GM12878 (cell line): ENCODE results near the gene SMIM26. TPM values are rescaled to one million over a fixed set of nuclear protein-coding genes. Genes with fewer than 3 reads are reported as not detected.

Experiments
- ATAC-seq: fragments of 200-7000 bp; cut with Tn5 transposase; 3 replicates; pipeline ENCODE4 v1.9.1; 2020; ENCODE audit warnings: mild to moderate bottlenecking, moderate library complexity
- BruUV-seq: library from RNA; stranded (reverse); fragments of 400-500 nt; replicated peaks from 2 replicates; lab custom pipeline; 2021; lab: Mats Ljungman, UMichigan
- CTCF ChIA-PET: fragments of 300-600 bp; sonication (Branson Sonifier 250); formaldehyde crosslinking; extraction: SDS; loops from one replicate; lab custom pipeline; 2021; ENCODE audit warnings: inconsistent platforms; lab: Yijun Ruan, JAX
- POLR2A ChIA-PET: fragments of 350-600 bp; formaldehyde crosslinking; extraction: SDS; loops from one replicate; lab custom pipeline; 2021; ENCODE audit warnings: inconsistent platforms; lab: Charles Lee
- RAD21 ChIA-PET: fragments of 300-600 bp; sonication (Branson Sonifier 250); formaldehyde crosslinking; loops from one replicate; lab custom pipeline; 2023; ENCODE audit warnings: antibody characterized with exemption; ENCODE audit not compliant: unreplicated experiment; lab: Charles Lee
- SMC1A ChIA-PET: fragments of 300-600 bp; sonication (Branson Sonifier 250); formaldehyde crosslinking; loops from one replicate; lab custom pipeline; 2023; ENCODE audit not compliant: unreplicated experiment, uncharacterized antibody; lab: Charles Lee
- DNase-seq: peaks from one replicate; pipeline ENCODE4 v3.0.0-alpha.2; 2011; ENCODE audit warnings: low read depth, low spot score
- FAIRE-seq: peaks from 3 replicates; lab custom pipeline; 2011; peaks lifted over from hg19 to GRCh38; lab: Jason Lieb, UNC
- H2AFZ ChIP-seq: 2 replicates; pipeline ENCODE4 v1.6.0; 2011; ENCODE audit warnings: low read depth, low read length, control low read depth; ENCODE audit not compliant: control insufficient read depth
- H3K27ac ChIP-seq: 2 replicates; pipeline ENCODE4 v1.5.1; 2011; ENCODE audit warnings: control low read depth; ENCODE audit not compliant: control insufficient read depth, insufficient read depth
- H3K27me3 ChIP-seq, 2 experiments: replicated peaks in 1 of 2; 2 replicates each; pipeline versions ENCODE4 v1.6.0 to v1.6.1; 2011; ENCODE audit warnings: low read length in 1 of 2; ENCODE audit not compliant: control insufficient read depth in 2 of 2, insufficient read depth in 2 of 2
- H3K36me3 ChIP-seq, 2 experiments: 2 replicates each; pipeline ENCODE4 v1.5.1; 2011; ENCODE audit warnings: low read length in 1 of 2; ENCODE audit not compliant: control insufficient read depth in 2 of 2, insufficient read depth in 2 of 2
- H3K4me1 ChIP-seq: 2 replicates; pipeline ENCODE4 v1.6.1; 2011; ENCODE audit warnings: mild to moderate bottlenecking, low read length, moderate library complexity, mixed read lengths; ENCODE audit not compliant: control insufficient read depth, insufficient read depth
- H3K4me2 ChIP-seq: 2 replicates; pipeline ENCODE4 v1.6.0; 2011; ENCODE audit warnings: control low read depth; ENCODE audit not compliant: control insufficient read depth, insufficient read depth
- H3K4me3 ChIP-seq: fragments of 200-600 bp; sonication (generic); 2 replicates; pipeline ENCODE4 v1.5.1; 2016
- H3K79me2 ChIP-seq: 2 replicates; pipeline ENCODE4 v1.6.0; 2011; ENCODE audit warnings: low read length; ENCODE audit not compliant: control insufficient read depth, insufficient read depth
- H3K9ac ChIP-seq: 2 replicates; pipeline ENCODE4 v1.8.0; 2011; ENCODE audit warnings: low read length, control low read depth, mixed read lengths; ENCODE audit not compliant: control insufficient read depth, insufficient read depth
- H3K9me3 ChIP-seq: replicated peaks from 3 replicates; pipeline ENCODE4 v1.5.1; 2011; ENCODE audit warnings: mild to moderate bottlenecking, low read length; ENCODE audit not compliant: control insufficient read depth, insufficient read depth
- H4K20me1 ChIP-seq: 2 replicates; pipeline ENCODE4 v1.6.0; 2011; ENCODE audit not compliant: control insufficient read depth, insufficient read depth
- ATF7 ChIP-seq: fragments of 450-650 bp; IDR thresholded peaks from 2 replicates; pipeline ENCODE4 v1.6.1; 2016; ENCODE audit warnings: low read depth, mild to moderate bottlenecking
- CBX3 ChIP-seq: fragments of 200-600 bp; sonication (generic); IDR thresholded peaks from 2 replicates; pipeline ENCODE4 v1.6.1; 2016; ENCODE audit warnings: low read depth, borderline replicate concordance
- FOXK2 ChIP-seq: fragments of 450-650 bp; IDR thresholded peaks from 2 replicates; pipeline ENCODE4 v1.6.1; 2017; ENCODE audit warnings: mild to moderate bottlenecking, moderate library complexity
- GATAD2B ChIP-seq: fragments of 450-650 bp; conservative IDR thresholded peaks from 2 replicates; pipeline ENCODE4 v1.6.1; 2017; ENCODE audit warnings: low read depth, mild to moderate bottlenecking, moderate library complexity
- KAT2A ChIP-seq: conservative IDR thresholded peaks from 2 replicates; pipeline ENCODE4 v1.6.1; 2011; ENCODE audit warnings: low read depth, low read length; ENCODE audit not compliant: control insufficient read depth
- RELB ChIP-seq: fragments of 450-650 bp; IDR thresholded peaks from 2 replicates; pipeline ENCODE4 v1.6.1; 2017; ENCODE audit warnings: low read depth, mild to moderate bottlenecking, moderate library complexity
- SIN3A ChIP-seq: IDR thresholded peaks from 2 replicates; pipeline ENCODE4 v1.6.1; 2012; ENCODE audit warnings: low read depth, low read length, improper control_type of control experiment
- SRF ChIP-seq, 2 experiments: IDR thresholded peaks; 2 replicates each; pipeline ENCODE4 v1.6.1; 2011; ENCODE audit warnings: low read depth in 2 of 2, low read length in 2 of 2, mild to moderate bottlenecking in 1 of 2, moderate library complexity in 1 of 2
- SUPT20H ChIP-seq: IDR thresholded peaks from 2 replicates; pipeline ENCODE4 v1.6.1; 2011; ENCODE audit warnings: low read depth, mild to moderate bottlenecking, low read length, moderate library complexity, borderline replicate concordance; ENCODE audit not compliant: control insufficient read depth
- TCF12 ChIP-seq: IDR thresholded peaks from 2 replicates; pipeline ENCODE4 v1.6.1; 2011; ENCODE audit warnings: low read depth, mild to moderate bottlenecking, low read length
- TCF7 ChIP-seq: IDR thresholded peaks from 2 replicates; pipeline ENCODE4 v1.6.1; 2014; ENCODE audit warnings: antibody characterized with exemption, borderline replicate concordance
- in situ Hi-C: fragments of 300-500 bp; cut with MboI; formaldehyde crosslinking; loops from 9 replicates; pipeline ENCODE4 v1.14.3; 2018; ENCODE audit warnings: mixed read lengths
- intact Hi-C: fragments of 100-400 bp; cut with micrococcal nuclease; formaldehyde crosslinking; loops from one replicate; pipeline ENCODE4 v1.14.2; 2022; ENCODE audit not compliant: unreplicated experiment
- polyA plus RNA-seq, 11 experiments: library from polyadenylated mRNA; depleted of rRNA in 4 of 11; unstranded in 6 of 11; stranded (reverse) in 5 of 11; fragments of >200 nt; fragmentation: Nextera tagmentation in 4 of 11; fragmentation: Illumina TruSeq in 1 of 11; extraction: Ambion mirVana in 4 of 11; extraction: Trizol in 1 of 11; gene quantifications; 1 replicate in 1 of 11; 2 replicates in 10 of 11; pipeline versions ENCODE4 v1.2.1 to v1.2.3, GENCODE V29; 2011 to 2016; ENCODE audit warnings: inconsistent platforms in 2 of 11, missing spikeins in 2 of 11, low read depth in 1 of 11
- total RNA-seq, 4 experiments: library from RNA; depleted of rRNA in 3 of 4; stranded (reverse); fragments of >200 nt in 3 of 4; fragmentation: Illumina TruSeq in 1 of 4; extraction: Trizol in 1 of 4; gene quantifications; 2 replicates each; pipeline versions ENCODE4 v1.2.1 to v1.2.3, GENCODE V29; 2013 to 2021

Gene SMIM26
- total and polyA plus RNA-seq, 10 of the 15 experiments (the other 5 are each of a cell fraction or from before 2014, with no cell fraction given): 74.3 to 329 (median 176) TPM

- intact Hi-C loops (no loop called here), in situ Hi-C loops (no loop called here)
- H3K9me3 ChIP-seq: no peaks in the 10 kb centered on the region
- no peaks in the 10 kb centered on the region for H3K79me2 ChIP-seq
- no peak overlapping the region for H3K9ac ChIP-seq
- POLR2A ChIA-PET: no interaction called here
- no peak for DNase-seq
- H3K4me2 ChIP-seq: no peak overlapping the region
- no peak overlapping the region for H2AFZ ChIP-seq
- SMC1A ChIA-PET: interaction anchor here (0.8 kb wide), 1 partner anchor 21 kb away, joined by 3 read pairs; the partner anchor contains the start of gene SEC23B
- H3K27ac ChIP-seq: no peak overlapping the region
- CTCF ChIA-PET: no interaction called here
- FAIRE-seq: no peak
- no TSS peak for BruUV-seq
- H3K4me1 ChIP-seq: no peaks in the 10 kb centered on the region
- no peak overlapping the region for H3K4me3 ChIP-seq
- no peak for ATAC-seq
- no peaks in the 10 kb centered on the region for H3K27me3 ChIP-seq
- peaks cover 25 to 44% of the 10 kb centered on the region in 2 experiments for H3K36me3 ChIP-seq
- RAD21 ChIA-PET: no interaction called here
- no peak for TF ChIP-seq SIN3A
- no peak for TF ChIP-seq FOXK2
- no peak for TF ChIP-seq RELB
- no peak for TF ChIP-seq KAT2A
- no peak for TF ChIP-seq TCF12
- no peak for TF ChIP-seq SUPT20H
- no peak for TF ChIP-seq GATAD2B
- no peak for TF ChIP-seq CBX3
- no peak for TF ChIP-seq SRF (IDR thresholded peaks at IDR 0.05; ENCODE audit: low read depth in 2 of 2, low read length in 2 of 2)
- TF ChIP-seq TCF7: no peak
- TF ChIP-seq ATF7: no peak
- H4K20me1 ChIP-seq: no peaks in the 10 kb centered on the region
Measured at GRCh38 chr20:18529041-18529440, 38.2 kb upstream of the SMIM26 start.
